Heart right ventricle (tissue), 16 donors: ENCODE results near the gene SLC23A2. TPM values are rescaled to one million over a fixed set of nuclear protein-coding genes. Genes with fewer than 3 reads are reported as not detected.

Experiments
- ATAC-seq, 8 donors: fragments of 200-7000 bp; cut with Tn5 transposase; one replicate each; pipeline ENCODE4 v1.9.1; 2020; ENCODE audit warnings: mild to moderate bottlenecking in 8 of 8, moderate library complexity in 8 of 8, moderate number of reproducible peaks in 1 of 8
- DNase-seq, 2 donors: peaks; one replicate each; pipeline ENCODE4 v3.0.0-alpha.2; 2020
- H3K27ac ChIP-seq, 10 donors: fragments of 200-600 bp; sonication (generic) in 2 of 10; one replicate each; pipeline versions ENCODE4 v1.5.0 to v1.8.0; 2020 to 2022; ENCODE audit warnings: mild to moderate bottlenecking in 3 of 10
- H3K27me3 ChIP-seq, 7 donors: fragments of 200-600 bp; one replicate each; pipeline ENCODE4 v1.8.0; 2021 to 2022; ENCODE audit warnings: mild to moderate bottlenecking in 2 of 7
- H3K36me3 ChIP-seq, 9 donors: fragments of 200-600 bp; sonication (generic) in 1 of 9; one replicate each; pipeline versions ENCODE4 v1.5.0 to v1.8.0; 2020 to 2022; ENCODE audit warnings: mild to moderate bottlenecking in 2 of 9
- H3K4me1 ChIP-seq, 9 donors: fragments of 200-600 bp; sonication (generic) in 1 of 9; one replicate each; pipeline versions ENCODE4 v1.5.0 to v1.8.0; 2020 to 2022; ENCODE audit warnings: mild to moderate bottlenecking in 4 of 9
- H3K4me3 ChIP-seq, 10 donors: fragments of 200-600 bp; sonication (generic) in 2 of 10; one replicate each; pipeline versions ENCODE4 v1.5.0 to v1.8.0; 2020 to 2022; ENCODE audit warnings: mild to moderate bottlenecking in 7 of 10, moderate library complexity in 2 of 10
- H3K9me3 ChIP-seq, 11 donors: fragments of 200-600 bp in 10 of 11; sonication (generic) in 2 of 11; one replicate each; pipeline versions ENCODE4 v1.5.0 to v1.8.0; 2013 to 2022; ENCODE audit warnings: mild to moderate bottlenecking in 2 of 11, control low read depth in 1 of 11, moderate library complexity in 1 of 11
- CTCF ChIP-seq, 9 donors: fragments of 200-600 bp; sonication (generic) in 2 of 9; IDR thresholded peaks; one replicate each; pipeline versions ENCODE4 v1.5.0 to v1.8.0; 2021 to 2022; ENCODE audit warnings: antibody characterized with exemption in 9 of 9, mild to moderate bottlenecking in 5 of 9, moderate library complexity in 1 of 9
- WGBS, 2 donors: extraction: QIAGEN DNeasy Blood & Tissue Kit; methylation state at CpG; one replicate each; pipeline ENCODE4 v1.1.7; 2013; ENCODE audit warnings: inconsistent platforms in 1 of 2; 5-methylcytosine and 5-hydroxymethylcytosine counted together
- intact Hi-C, 10 donors: fragments of 100-400 bp; cut with DNase I; formaldehyde crosslinking; loops; one replicate each; pipeline versions ENCODE4 v1.11.1 to v1.14.2; 2022
- polyA plus RNA-seq, 2 donors: library from polyadenylated mRNA; stranded (reverse); fragments of 200-250 nt; gene quantifications; one replicate each; pipeline ENCODE4 v1.2.3, GENCODE V29; 2013
- total RNA-seq, 10 donors: library from RNA; stranded (reverse); fragmentation: NEBNext Ultra II Directional in 3 of 10; extraction: Animal tissue kit (Norgen Biotek cat#: 25700) in 3 of 10; gene quantifications; one replicate each; pipeline versions ENCODE4 v1.2.1 to v1.2.4, GENCODE V29; 2021 to 2023
- donor health status: Arrhythmogenic right ventricular cardiomyopathy.
- donor health status: ischemic (EF 13 %, LVEDD 7.1; RV severe dilation, severe dysfunction).
- donor health status: healthy with polysubstance abuse.
- donor health status: DM: no; HTN: yes; CAD: no.
- donor health status: DM: no; HTN: no; CAD: no.
- donor health status: ischemic (EF 25% LVEDD 6.9; RV normal size, moderate dysfunction).
- donor health status: ischemic (EF 25% LVEDD 5.7; RV mildly dilated, moderate dysfunction).
- donor health status: healthy.
- donor health status: DM: yes; HTN: yes; CAD: no.
- donor health status: Ischemic cardiomyopathy.
- donor health status: ischemic (EF 35%, LVEDD 5.7; RV mildly dilated, moderate dysfunction).
- donor health status: nonischemic (EF 11% LVEDD 7.7; RV severe dilation, severe dysfunction).
- donor health status: DM: yes; HTN: yes; CAD: no.
- donor health status: PGD.
- donor health status: ischemic (EF 29% LVEDD 5.4; RV normal size, mild dysfunction).
- donor health status: nonischemic (EF 23%, LVEDD 6.1; RV moderate dilation, normal function).

The SLC23A2 gene
- total and polyA plus RNA-seq, 12 donors, result 2.0 to 12.3 (median 6.9) TPM

- WGBS, 2 donors, result 73 to 76% methylated on average over 8 of the region's 8 CpGs
- ATAC-seq (peak; percentile 15 to 55 (median 44)), DNase-seq (peak; percentile 44 to 67)
- intact Hi-C loops, result no loop called here
- peaks cover 0 to 6% (median 0%) of the 10 kb centered on the region in 9 donors for H3K36me3 ChIP-seq
- peak overlapping the region in 5 of 10 donors; percentile 16 to 98 (median 69) for H3K27ac ChIP-seq
- peak overlapping the region in 1 of 10 donors; percentile 54 for H3K4me3 ChIP-seq
- H3K27me3 ChIP-seq, result no peaks in the 10 kb centered on the region
- peaks cover 0 to 98% (median 35%) of the 10 kb centered on the region in 9 donors for H3K4me1 ChIP-seq
- H3K9me3 ChIP-seq, result no peaks in the 10 kb centered on the region
- no peak for TF ChIP-seq CTCF (IDR thresholded peaks at IDR 0.05)
These were observed 189.6 kb downstream of the SLC23A2 start for GRCh38 chr20:4811661-4812181.

GRCh38 chr20:4811257-4811656 is 190.1 kb downstream of the SLC23A2 start:
- intact Hi-C loops, result no loop called here

GRCh38 chr20:4810426-4811019 is 190.8 kb downstream of the SLC23A2 start:
- H3K9me3 ChIP-seq, result no peaks in the 10 kb centered on the region
- no peak overlapping the region for H3K4me3 ChIP-seq
- TF ChIP-seq CTCF (IDR thresholded peaks at IDR 0.05), result no peak
- H3K27ac ChIP-seq, result peak overlapping the region in 5 of 10 donors; percentile 7 to 98 (median 43)
- 66 to 80% methylated on average over 8 of the region's 8 CpGs for WGBS, 2 donors
- peaks cover 0 to 4% (median 0%) of the 10 kb centered on the region in 9 donors for H3K36me3 ChIP-seq
- ATAC-seq (no peak), DNase-seq (no peak)
- H3K4me1 ChIP-seq, result peaks cover 0 to 98% (median 35%) of the 10 kb centered on the region in 9 donors
- H3K27me3 ChIP-seq, result no peaks in the 10 kb centered on the region
- intact Hi-C loops, result no loop called here

More at GRCh38 chr20:4811257-4811656, 190.1 kb downstream of the SLC23A2 start:
- Histone ChIP-seq H3K9me3 (no peaks in the 10 kb centered on the region), H3K4me1 (peaks cover 0 to 98% (median 35%) of the 10 kb centered on the region in 9 donors), H3K36me3 (peaks cover 0 to 6% (median 0%) of the 10 kb centered on the region in 9 donors), H3K27ac (peak overlapping the region in 6 of 10 donors; percentile 7 to 98 (median 40)), H3K4me3 (peak overlapping the region in 1 of 10 donors; percentile 54), H3K27me3 (no peaks in the 10 kb centered on the region)
- no peak for TF ChIP-seq CTCF (IDR thresholded peaks at IDR 0.05)
- no peak for ATAC-seq
- no peak for DNase-seq
- WGBS, 2 donors, result 97 to 100% methylated on average over 4 of the region's 4 CpGs

GRCh38 chr20:4809707-4810106 is 191.6 kb downstream of the SLC23A2 start:
- ATAC-seq, result no peak
- H3K4me1 ChIP-seq, result peaks cover 0 to 93% (median 31%) of the 10 kb centered on the region in 9 donors

More at GRCh38 chr20:4809707-4810106, 191.6 kb downstream of the SLC23A2 start:
- no peaks in the 10 kb centered on the region for H3K9me3 ChIP-seq
- H3K36me3 ChIP-seq, result peaks cover 0 to 12% (median 0%) of the 10 kb centered on the region in 9 donors
- no peak overlapping the region for H3K4me3 ChIP-seq
- 41 to 63% methylated on average over 8 of the region's 8 CpGs for WGBS, 2 donors
- intact Hi-C loops, result no loop called here
- H3K27ac ChIP-seq, result peak overlapping the region in 2 of 10 donors; percentile 77 to 98
- TF ChIP-seq CTCF (IDR thresholded peaks at IDR 0.05), result no peak
- H3K27me3 ChIP-seq, result no peaks in the 10 kb centered on the region
- no peak for DNase-seq
